ENCODE data around the gene VAMP5. TPM values are rescaled to one million over a fixed set of nuclear protein-coding genes. Genes with fewer than 3 reads are reported as not detected.

The VAMP5 gene
- total and polyA plus RNA-seq, 10 of the 15 experiments (the other 5 are each of a cell fraction or from before 2014, with no cell fraction given), result 3.8 to 52.7 (median 24.1) TPM

GRCh38 chr2:85621338-85621737 lies 37.1 kb downstream of the VAMP5 start:
- Histone ChIP-seq H4K20me1 (ENCODE audit: control insufficient read depth, insufficient read depth) (no peaks in the 10 kb centered on the region), H3K9ac (ENCODE audit: control insufficient read depth, insufficient read depth, low read length) (no peak overlapping the region), H3K9me3 (replicated peaks; ENCODE audit: control insufficient read depth, insufficient read depth, low read length) (no peaks in the 10 kb centered on the region), H3K4me1 (ENCODE audit: control insufficient read depth, insufficient read depth, low read length) (peaks cover 4% of the 10 kb centered on the region; the same call in 1 of the 2 replicates), H3K4me3 (no peak overlapping the region), H3K36me3 (ENCODE audit: control insufficient read depth in 2 of 2, insufficient read depth in 2 of 2, low read length in 1 of 2) (peaks cover 4 to 26% of the 10 kb centered on the region in 2 experiments), H3K27ac (ENCODE audit: control insufficient read depth, insufficient read depth) (no peak overlapping the region), H3K27me3 (replicated peaks in 1 of 2; ENCODE audit: control insufficient read depth in 2 of 2, insufficient read depth in 2 of 2, low read length in 1 of 2) (no peaks in the 10 kb centered on the region), H3K4me2 (ENCODE audit: control insufficient read depth, insufficient read depth) (no peak overlapping the region), H2AFZ (ENCODE audit: control insufficient read depth, low read depth, low read length) (no peak overlapping the region), H3K79me2 (ENCODE audit: control insufficient read depth, insufficient read depth, low read length) (peaks cover 24% of the 10 kb centered on the region)
- intact Hi-C loops (cut with micrococcal nuclease; ENCODE audit: unreplicated experiment) (no loop called here), in situ Hi-C loops (cut with MboI) (no loop called here)
- DNase-seq (ENCODE audit: low read depth, low spot score), result no peak
- ChIA-PET RAD21 (ENCODE audit: unreplicated experiment) (no interaction called here), CTCF (interaction anchor here (0.6 to 4.8 kb wide), 6 partner anchors 9 to 653 kb away, joined by 3 to 32 read pairs (median 5); no protein-coding TSS in a partner anchor), POLR2A (interaction anchor here (0.7 kb wide), 2 partner anchors 24 to 52 kb away, joined by 3 to 4 read pairs; no protein-coding TSS in a partner anchor), SMC1A (ENCODE audit: uncharacterized antibody, unreplicated experiment) (interaction anchor here (0.9 to 1.6 kb wide), 3 partner anchors 16 to 83 kb away, joined by 3 to 5 read pairs (median 4); no protein-coding TSS in a partner anchor)
- WGBS (ENCODE audit: insufficient coverage, insufficient replicate concordance, low lambda C conversion rate, missing lambda C conversion rate), result 100% methylated on average over 1 of the region's 1 CpG
- no TSS peak for BruUV-seq (replicated peaks)
- FAIRE-seq, result no peak
- no peak for ATAC-seq
- no peak for TF ChIP-seq KLF5 (IDR thresholded peaks at IDR 0.05; ENCODE audit: partially characterized antibody)
- TF ChIP-seq RAD51 (IDR thresholded peaks at IDR 0.05), result no peak
- TF ChIP-seq FOXM1 (IDR thresholded peaks at IDR 0.05; ENCODE audit: low read depth, low read length), result no peak
- no peak for TF ChIP-seq NBN (IDR thresholded peaks at IDR 0.05)
- TF ChIP-seq GATAD2B (conservative IDR thresholded peaks at IDR 0.05; ENCODE audit: low read depth), result no peak
- TF ChIP-seq CEBPZ (IDR thresholded peaks at IDR 0.05; ENCODE audit: low read depth, low read length), result no peak
- no peak for TF ChIP-seq POLR2A (IDR thresholded peaks at IDR 0.05; ENCODE audit: low read depth, low read length)
- TF ChIP-seq TAF1 (IDR thresholded peaks at IDR 0.05; ENCODE audit: borderline replicate concordance, low read depth, low read length), result no peak
- no peak for TF ChIP-seq MYB (IDR thresholded peaks at IDR 0.05; ENCODE audit: borderline replicate concordance, low read depth, low read length)
- TF ChIP-seq ZBTB4 (CRISPR knock-in tag; IDR thresholded peaks at IDR 0.05), result no peak
- no peak for TF ChIP-seq BACH1 (IDR thresholded peaks at IDR 0.05; ENCODE audit: borderline replicate concordance)
- TF ChIP-seq HDGF (IDR thresholded peaks at IDR 0.05), result no peak
- TF ChIP-seq NR2C1 (IDR thresholded peaks at IDR 0.05), result no peak
- TF ChIP-seq YBX1 (IDR thresholded peaks at IDR 0.05), result no peak
- no peak for TF ChIP-seq ZNF687 (IDR thresholded peaks at IDR 0.05)
- no peak for TF ChIP-seq SREBF2 (IDR thresholded peaks at IDR 0.05; ENCODE audit: low read length)

All from GM12878 (cell line).